Stomach (tissue), 9 donors: ENCODE measurements around the gene HECW1. TPM values are rescaled to one million over a fixed set of nuclear protein-coding genes. Genes with fewer than 3 reads are reported as not detected.
"Not testable (repeated sequence)": the region's sequence is repeated elsewhere in the genome, so short reads cannot be mapped to it uniquely, and the experiment has no call there.

Experiments used
- DNase-seq, 2 donors: peaks; one replicate each; pipeline versions ENCODE4 v3.0.0 to v3.0.0-alpha.2; 2013 to 2019
- H3K27ac ChIP-seq, 5 donors: fragments of 200-600 bp in 4 of 5; sonication (generic) in 4 of 5; one replicate each; pipeline ENCODE4 v1.5.1; 2013 to 2019; ENCODE audit warnings: mild to moderate bottlenecking in 1 of 5, moderate library complexity in 1 of 5
- H3K27me3 ChIP-seq, 3 donors: fragments of 200-600 bp; sonication (generic); one replicate each; pipeline ENCODE4 v1.5.1; 2017 to 2019; ENCODE audit warnings: mixed run types in 1 of 3
- H3K36me3 ChIP-seq, 4 donors: fragments of 200-600 bp; sonication (generic); 1 replicate in 3 of 4; 2 replicates in 1 of 4; pipeline ENCODE4 v1.5.1; 2016 to 2019
- H3K4me1 ChIP-seq, 4 donors: fragments of 200-600 bp; sonication (generic); one replicate each; pipeline ENCODE4 v1.5.1; 2016 to 2019
- H3K4me3 ChIP-seq, 4 donors: fragments of 200-600 bp; sonication (generic) in 3 of 4; one replicate each; pipeline ENCODE4 v1.5.1; 2016 to 2019; ENCODE audit warnings: mild to moderate bottlenecking in 1 of 4
- H3K9me3 ChIP-seq, 4 donors: fragments of 200-600 bp; sonication (generic); one replicate each; pipeline ENCODE4 v1.5.1; 2016 to 2019
- EP300 ChIP-seq: sonication (generic); formaldehyde crosslinking; IDR thresholded peaks from one replicate; pipeline ENCODE4 v1.6.1; 2017; ENCODE audit warnings: antibody characterized with exemption
- POLR2A ChIP-seq, 4 donors: fragments of 450-650 bp; IDR thresholded peaks; one replicate each; pipeline ENCODE4 v1.6.1; 2016; ENCODE audit warnings: antibody characterized with exemption in 4 of 4, control low read depth in 2 of 4, mild to moderate bottlenecking in 1 of 4, moderate library complexity in 1 of 4
- POLR2AphosphoS5 ChIP-seq, 3 donors: sonication (generic); formaldehyde crosslinking; IDR thresholded peaks; one replicate each; pipeline ENCODE4 v1.6.1; 2016; ENCODE audit warnings: antibody characterized with exemption in 3 of 3
- WGBS, 5 donors: extraction: QIAGEN DNeasy Blood & Tissue Kit in 3 of 5; methylation state at CpG; one replicate each; pipeline versions ENCODE4 v1.1.5 to v1.1.7; 2013 to 2018; 5-methylcytosine and 5-hydroxymethylcytosine counted together
- intact Hi-C: fragments of 100-400 bp; cut with DNase I; formaldehyde crosslinking; loops from one replicate; pipeline ENCODE4 v1.15.1; 2023; ENCODE audit warnings: low total_unique reads
- polyA plus RNA-seq, 3 donors: library from polyadenylated mRNA; stranded (reverse); fragments of 200-250 nt; gene quantifications; one replicate each; pipeline ENCODE4 v1.2.3, GENCODE V29; 2013
- total RNA-seq, 5 donors: library from RNA; depleted of rRNA; stranded (reverse); fragments of >200 nt; gene quantifications; one replicate each; pipeline versions ENCODE4 v1.1.0 to v1.2.3, GENCODE V29; 2014 to 2016
- TF ChIP-seq, protein P1 (sequence below), 7 experiments: fragments of 450-650 bp in 4 of 7; fragments of 200-600 bp in 3 of 7; sonication (generic) in 3 of 7; IDR thresholded peaks; one replicate each; pipeline ENCODE4 v1.5.1; 2016 to 2019; ENCODE audit warnings: antibody characterized with exemption in 7 of 7, control low read depth in 2 of 7, mild to moderate bottlenecking in 1 of 7
- donor health status: healthy with polysubstance abuse.
- donor health status: Bipolar disorder and iron deficiency.
- donor health status: healthy.

The HECW1 gene
- total and polyA plus RNA-seq, 8 donors: 0.29 to 11.1 (median 1.4) TPM; not detected in 1

DNA sequence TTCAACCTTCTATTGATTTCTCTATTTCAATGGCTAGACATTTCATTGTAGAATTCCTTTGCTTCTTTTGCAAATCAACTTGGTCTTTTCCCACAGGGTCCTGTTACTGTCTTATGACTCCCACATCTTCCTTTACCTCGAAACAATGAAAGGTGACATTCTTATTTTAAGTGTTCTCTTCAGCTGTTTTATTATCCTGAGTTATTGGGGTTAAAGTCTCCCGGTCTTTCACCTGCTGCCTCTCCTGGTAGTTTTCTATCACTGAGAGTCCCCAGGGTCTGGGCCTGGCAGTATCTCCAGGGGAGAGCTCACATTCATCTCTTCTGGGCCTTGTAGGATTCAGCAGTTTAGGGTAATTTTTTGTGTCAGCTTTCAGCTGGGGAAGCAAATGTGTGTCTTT is 95.8 kb downstream of the HECW1 start:
- WGBS, 5 donors: 64 to 79% (median 72%) methylated on average over 2 of the region's 2 CpGs
- H3K4me3 ChIP-seq: no peak overlapping the region

DNA sequence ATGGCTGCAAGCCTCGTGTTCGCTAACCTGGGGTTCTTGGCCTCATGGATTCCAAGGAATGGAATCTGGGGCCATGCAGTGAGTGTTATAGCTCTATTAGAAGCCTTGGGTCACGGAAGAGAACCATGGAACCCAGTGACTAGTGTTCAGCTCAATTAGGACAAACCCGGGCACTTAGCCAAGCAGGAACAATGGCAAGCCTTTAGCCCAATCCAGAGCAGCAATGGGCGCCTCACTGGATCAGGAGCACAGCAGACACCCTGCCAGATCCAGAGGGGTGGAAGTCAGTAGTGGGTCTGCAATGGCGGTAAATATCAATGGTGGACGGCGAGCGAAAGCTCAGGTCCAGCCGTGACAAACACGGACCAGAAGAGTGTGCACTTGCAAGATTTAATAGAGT is 98.1 kb downstream of the HECW1 start:
- WGBS, 5 donors: 83 to 90% (median 85%) methylated on average over 11 of the region's 11 CpGs
- H3K4me1 ChIP-seq, DNase-seq, H3K9me3 ChIP-seq, H3K4me3 ChIP-seq, intact Hi-C loops, H3K27ac ChIP-seq, H3K36me3 ChIP-seq: not testable (repeated sequence)
- H3K27me3 ChIP-seq: peaks cover 0 to 11% (median 0%) of the 10 kb centered on the region in 3 donors

More for the DNA sequence above, 95.8 kb downstream of the HECW1 start:
- intact Hi-C loops: no loop called here
- Histone ChIP-seq H3K36me3 (no peaks in the 10 kb centered on the region), H3K27me3 (no peaks in the 10 kb centered on the region), H3K4me1 (no peaks in the 10 kb centered on the region), H3K27ac (no peak overlapping the region), H3K9me3 (no peaks in the 10 kb centered on the region)
- DNase-seq: no peak
- TF ChIP-seq, protein P1, sequence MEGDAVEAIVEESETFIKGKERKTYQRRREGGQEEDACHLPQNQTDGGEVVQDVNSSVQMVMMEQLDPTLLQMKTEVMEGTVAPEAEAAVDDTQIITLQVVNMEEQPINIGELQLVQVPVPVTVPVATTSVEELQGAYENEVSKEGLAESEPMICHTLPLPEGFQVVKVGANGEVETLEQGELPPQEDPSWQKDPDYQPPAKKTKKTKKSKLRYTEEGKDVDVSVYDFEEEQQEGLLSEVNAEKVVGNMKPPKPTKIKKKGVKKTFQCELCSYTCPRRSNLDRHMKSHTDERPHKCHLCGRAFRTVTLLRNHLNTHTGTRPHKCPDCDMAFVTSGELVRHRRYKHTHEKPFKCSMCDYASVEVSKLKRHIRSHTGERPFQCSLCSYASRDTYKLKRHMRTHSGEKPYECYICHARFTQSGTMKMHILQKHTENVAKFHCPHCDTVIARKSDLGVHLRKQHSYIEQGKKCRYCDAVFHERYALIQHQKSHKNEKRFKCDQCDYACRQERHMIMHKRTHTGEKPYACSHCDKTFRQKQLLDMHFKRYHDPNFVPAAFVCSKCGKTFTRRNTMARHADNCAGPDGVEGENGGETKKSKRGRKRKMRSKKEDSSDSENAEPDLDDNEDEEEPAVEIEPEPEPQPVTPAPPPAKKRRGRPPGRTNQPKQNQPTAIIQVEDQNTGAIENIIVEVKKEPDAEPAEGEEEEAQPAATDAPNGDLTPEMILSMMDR (IDR thresholded peaks at IDR 0.05): no peak
- TF ChIP-seq POLR2A (IDR thresholded peaks at IDR 0.05) (no peak), POLR2AphosphoS5 (IDR thresholded peaks at IDR 0.05) (no peak), EP300 (no peak)

DNA sequence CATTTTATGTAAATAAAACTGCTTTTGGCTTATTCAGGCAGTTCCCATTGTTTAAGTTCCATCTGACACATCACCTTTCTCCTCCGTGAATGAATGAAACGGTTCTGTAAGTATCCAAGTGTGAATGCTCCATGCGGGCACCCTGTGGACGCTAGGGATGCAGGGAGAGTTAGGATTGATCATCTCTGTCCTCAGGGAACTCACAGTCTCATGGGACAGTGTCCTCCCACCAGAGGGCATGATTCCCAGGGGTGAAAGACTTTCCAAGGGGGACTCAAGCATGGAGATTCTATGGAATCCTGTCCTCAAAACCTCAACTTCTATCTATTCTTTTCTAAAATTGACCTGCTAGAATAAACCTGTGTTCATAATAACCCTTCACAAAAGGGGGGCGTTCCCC is 98.8 kb downstream of the HECW1 start:
- Histone ChIP-seq H3K36me3 (no peaks in the 10 kb centered on the region), H3K9me3 (no peaks in the 10 kb centered on the region), H3K4me3 (no peak overlapping the region), H3K27ac (no peak overlapping the region), H3K4me1 (no peaks in the 10 kb centered on the region), H3K27me3 (peaks cover 0 to 17% (median 0%) of the 10 kb centered on the region in 3 donors)
- DNase-seq: no peak
- TF ChIP-seq POLR2AphosphoS5 (IDR thresholded peaks at IDR 0.05): no peak
- TF ChIP-seq, protein P1 (IDR thresholded peaks at IDR 0.05): no peak
- no peak for TF ChIP-seq EP300
- TF ChIP-seq POLR2A (IDR thresholded peaks at IDR 0.05): no peak
- intact Hi-C loops: no loop called here
- WGBS, 5 donors: 67 to 80% (median 79%) methylated on average over 5 of the region's 5 CpGs

DNA sequence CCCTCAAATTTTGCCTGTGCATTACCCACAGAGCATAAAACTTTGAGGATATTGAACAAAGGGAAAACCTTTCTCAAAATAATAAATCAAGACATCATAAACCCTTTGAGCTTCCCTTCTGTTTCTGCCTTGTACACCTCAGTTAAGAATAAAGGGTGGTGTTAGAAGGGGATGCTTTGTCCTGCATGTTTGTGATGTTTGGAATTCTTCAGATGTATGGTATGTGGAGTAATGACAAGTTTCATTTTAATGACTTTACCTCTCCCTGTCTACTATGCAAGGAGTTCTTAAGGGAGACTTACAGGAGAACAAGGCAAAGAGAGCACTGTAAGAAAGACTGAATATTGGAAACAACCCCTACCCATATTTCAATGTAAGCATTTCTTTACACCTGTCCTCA is 99.2 kb downstream of the HECW1 start:
- intact Hi-C loops: no loop called here
- DNase-seq: no peak

DNA sequence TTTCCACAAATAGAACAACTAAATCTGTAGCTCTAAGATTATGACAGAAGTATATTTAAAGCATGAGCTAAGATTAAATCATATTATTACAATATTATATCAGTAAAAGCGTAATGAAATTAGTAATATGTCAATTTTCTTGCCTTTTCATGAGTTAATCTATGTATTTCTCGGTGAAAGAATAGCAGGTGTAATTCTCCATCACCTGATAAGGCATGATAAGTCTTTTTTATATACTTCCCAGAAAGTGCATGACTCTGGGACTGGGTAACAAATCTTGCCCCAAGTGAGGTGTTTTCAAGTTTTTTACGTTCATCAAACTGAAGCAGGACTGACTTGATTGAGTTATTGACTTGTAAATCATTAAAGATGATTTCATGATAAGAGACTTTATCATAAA is 100.5 kb downstream of the HECW1 start:
- Histone ChIP-seq H3K36me3 (no peaks in the 10 kb centered on the region), H3K27me3 (peaks cover 0 to 24% (median 0%) of the 10 kb centered on the region in 3 donors), H3K4me1 (no peaks in the 10 kb centered on the region), H3K4me3 (no peak overlapping the region), H3K9me3 (no peaks in the 10 kb centered on the region), H3K27ac (no peak overlapping the region)
- intact Hi-C loops: no loop called here
- WGBS, 5 donors: 52 to 65% (median 58%) methylated on average over 3 of the region's 3 CpGs
- no peak for DNase-seq
- TF ChIP-seq EP300: no peak

More for the DNA sequence above, 99.2 kb downstream of the HECW1 start:
- Histone ChIP-seq H3K4me1 (no peaks in the 10 kb centered on the region), H3K9me3 (no peaks in the 10 kb centered on the region), H3K27me3 (peaks cover 0 to 22% (median 0%) of the 10 kb centered on the region in 3 donors), H3K36me3 (no peaks in the 10 kb centered on the region), H3K27ac (no peak overlapping the region), H3K4me3 (no peak overlapping the region)
- no peak for TF ChIP-seq POLR2A (IDR thresholded peaks at IDR 0.05)
- TF ChIP-seq POLR2AphosphoS5 (IDR thresholded peaks at IDR 0.05): no peak
- TF ChIP-seq, protein P1 (IDR thresholded peaks at IDR 0.05): no peak
- no peak for TF ChIP-seq EP300
